Endodermal cell (in vitro differentiated cells): ENCODE measurements around the gene PI4KB. TPM values are rescaled to one million over a fixed set of nuclear protein-coding genes. Genes with fewer than 3 reads are reported as not detected.

ENCODE experiments used
- DNase-seq: peaks from one replicate; pipeline ENCODE4 v3.0.0-alpha.2; 2017
- H3K27ac ChIP-seq: 2 replicates; pipeline ENCODE4 v1.5.1; 2013; ENCODE audit warnings: mild to moderate bottlenecking, low read depth, low read length, moderate library complexity
- H3K27me3 ChIP-seq: 2 replicates; pipeline ENCODE4 v1.6.1; 2013; ENCODE audit warnings: mild to moderate bottlenecking, low read length, moderate library complexity; ENCODE audit not compliant: insufficient read depth, control insufficient read depth, poor library complexity, severe bottlenecking
- H3K36me3 ChIP-seq: 2 replicates; pipeline ENCODE4 v1.7.0; 2013; ENCODE audit warnings: mild to moderate bottlenecking, low read length, moderate library complexity; ENCODE audit not compliant: control insufficient read depth, insufficient read depth
- H3K4me1 ChIP-seq: one replicate; pipeline ENCODE4 v1.7.0; 2013; ENCODE audit warnings: low read length; ENCODE audit not compliant: control insufficient read depth, insufficient read depth
- H3K4me3 ChIP-seq: 2 replicates; pipeline ENCODE4 v1.5.1; 2013; ENCODE audit warnings: mild to moderate bottlenecking, low read length, moderate library complexity
- H3K9ac ChIP-seq: 2 replicates; pipeline ENCODE4 v1.6.1; 2013; ENCODE audit warnings: mild to moderate bottlenecking, low read length, moderate library complexity; ENCODE audit not compliant: poor library complexity, severe bottlenecking; ENCODE audit errors: extremely low read depth
- H3K9me3 ChIP-seq: 2 replicates; pipeline ENCODE4 v1.6.1; 2013; ENCODE audit warnings: mild to moderate bottlenecking, low read length, moderate library complexity; ENCODE audit not compliant: control insufficient read depth
- H3K27ac Mint-ChIP-seq: 2 replicates; pipeline ENCODE4 v1.8.0; 2020; ENCODE audit warnings: mixed read lengths
- H3K27me3 Mint-ChIP-seq: 2 replicates; pipeline ENCODE4 v1.8.0; 2021; ENCODE audit warnings: mild to moderate bottlenecking, mixed read lengths; ENCODE audit not compliant: insufficient read depth
- H3K36me3 Mint-ChIP-seq: 2 replicates; pipeline ENCODE4 v1.8.0; 2020; ENCODE audit warnings: low read depth, mixed read lengths
- H3K4me1 Mint-ChIP-seq: 2 replicates; pipeline ENCODE4 v1.8.0; 2020; ENCODE audit warnings: mixed read lengths
- H3K4me3 Mint-ChIP-seq: 2 replicates; pipeline ENCODE4 v1.8.0; 2020; ENCODE audit warnings: mild to moderate bottlenecking, moderate library complexity, mixed read lengths
- H3K9me3 Mint-ChIP-seq: 2 replicates; pipeline ENCODE4 v1.8.0; 2020; ENCODE audit warnings: mild to moderate bottlenecking, mixed read lengths
- CTCF ChIP-seq: fragments of 200-600 bp; sonication (generic); conservative IDR thresholded peaks from 2 replicates; pipeline ENCODE4 v1.5.0; 2021; ENCODE audit warnings: antibody characterized with exemption, mild to moderate bottlenecking
- WGBS, 2 experiments: methylation state at CpG; one replicate each; pipeline versions ENCODE4 v1.1.5 to v1.1.7; 2013; ENCODE audit warnings: missing lambda C conversion rate in 2 of 2, mixed read lengths in 1 of 2; ENCODE audit not compliant: insufficient coverage in 1 of 2, insufficient read length in 1 of 2; 5-methylcytosine and 5-hydroxymethylcytosine counted together
- total RNA-seq, 2 donors: library from RNA; stranded (reverse); fragmentation: NEBNext Ultra II Directional in 1 of 2; extraction: Animal tissue kit (Norgen Biotek cat#: 25700) in 1 of 2; gene quantifications; 2 replicates in 1 of 2; 3 replicates in 1 of 2; pipeline ENCODE4 v1.2.1, GENCODE V29; 2021

The PI4KB gene
- total RNA-seq, 2 donors from 2014 or later = 34.3 to 37.5 TPM

GRCh38 chr1:151347523-151348246 is 20.5 kb upstream of the PI4KB start:
- no peaks in the 10 kb centered on the region for H3K27me3 ChIP-seq
- Mint-ChIP-seq H3K36me3 (peaks cover 29% of the 10 kb centered on the region), H3K4me3 (peak overlapping the region; percentile 84), H3K4me1 (peaks cover 20% of the 10 kb centered on the region), H3K27ac (peak overlapping the region; percentile 100), H3K9me3 (peaks cover 22% of the 10 kb centered on the region), H3K27me3 (no peaks in the 10 kb centered on the region)
- H3K4me3 ChIP-seq = peak overlapping the region; percentile 93
- H3K9me3 ChIP-seq = peaks cover 11% of the 10 kb centered on the region
- H3K27ac ChIP-seq = peak overlapping the region; percentile 99
- no peak for DNase-seq
- H3K9ac ChIP-seq = no peak overlapping the region
- peaks cover 2% of the 10 kb centered on the region for H3K4me1 ChIP-seq
- TF ChIP-seq CTCF = no peak
- 38 to 42% methylated on average over 9 to 10 of the region's 12 CpGs for WGBS, 2 experiments
- H3K36me3 ChIP-seq = peaks cover 21% of the 10 kb centered on the region

GRCh38 chr1:151346769-151347522 is 19.7 kb upstream of the PI4KB start, which contains the start of gene RFX5:
TSS of gene RFX5 (minus strand) at chr1:151347252. CDS start at chr1:151346320, 932 bp downstream.
- DNase-seq = peak; percentile 98
- no peaks in the 10 kb centered on the region for H3K27me3 ChIP-seq
- peak within 1 kb of the TSS; percentile 99 for H3K27ac ChIP-seq
- H3K27ac Mint-ChIP-seq = peak within 1 kb of the TSS; percentile 100
- H3K36me3 ChIP-seq = peaks cover 21% of the 10 kb centered on the region
- peaks cover 6% of the 10 kb centered on the region for H3K9me3 ChIP-seq
- H3K9me3 Mint-ChIP-seq = peaks cover 15% of the 10 kb centered on the region
- H3K4me1 ChIP-seq = peaks cover 2% of the 10 kb centered on the region
- H3K27me3 Mint-ChIP-seq = no peaks in the 10 kb centered on the region
- WGBS, 2 experiments = 1% methylated on average over 18 to 38 of the region's 38 CpGs
- peaks cover 20% of the 10 kb centered on the region for H3K4me1 Mint-ChIP-seq
- peak within 1 kb of the TSS; percentile 93 for H3K4me3 ChIP-seq
- peaks cover 31% of the 10 kb centered on the region for H3K36me3 Mint-ChIP-seq
- no peak for TF ChIP-seq CTCF
- peak within 1 kb of the TSS; percentile 84 for H3K4me3 Mint-ChIP-seq
- peak within 1 kb of the TSS; percentile 93 for H3K9ac ChIP-seq

GRCh38 chr1:151346082-151346768 is 19.0 kb upstream of the PI4KB start:
- Histone ChIP-seq H3K27ac (peak overlapping the region; percentile 99), H3K9ac (peak overlapping the region; percentile 93), H3K4me3 (peak overlapping the region; percentile 93), H3K9me3 (no peaks in the 10 kb centered on the region), H3K4me1 (peaks cover 2% of the 10 kb centered on the region), H3K27me3 (no peaks in the 10 kb centered on the region), H3K36me3 (peaks cover 21% of the 10 kb centered on the region)
- H3K9me3 Mint-ChIP-seq = peaks cover 11% of the 10 kb centered on the region
- H3K27ac Mint-ChIP-seq = peak overlapping the region; percentile 100
- peaks cover 31% of the 10 kb centered on the region for H3K36me3 Mint-ChIP-seq
- DNase-seq = no peak
- 55% methylated on average over 7 of the region's 7 CpGs for WGBS, 2 experiments
- peaks cover 20% of the 10 kb centered on the region for H3K4me1 Mint-ChIP-seq
- no peak for TF ChIP-seq CTCF
- peak overlapping the region; percentile 84 for H3K4me3 Mint-ChIP-seq
- no peaks in the 10 kb centered on the region for H3K27me3 Mint-ChIP-seq
